Coronary artery (tissue), 2 donors: ENCODE results near the gene PHTF2.
"Not testable (repeated sequence)": the region's sequence is repeated elsewhere in the genome, so short reads cannot be mapped to it uniquely, and the experiment has no call there.

ENCODE experiments used
- DNase-seq: peaks from one replicate; pipeline ENCODE4 v3.0.0-alpha.2; 2017; ENCODE audit warnings: low spot score
- H3K27ac ChIP-seq, 2 donors: fragments of 200-600 bp; sonication (generic); one replicate each; pipeline ENCODE4 v1.5.1; 2016 to 2019
- H3K4me3 ChIP-seq: fragments of 200-600 bp; sonication (generic); 2 replicates; pipeline ENCODE4 v1.5.1; 2016; ENCODE audit warnings: mild to moderate bottlenecking, moderate library complexity
- TF ChIP-seq, protein P1 (sequence below): fragments of 200-600 bp; sonication (generic); IDR thresholded peaks from one replicate; pipeline ENCODE4 v1.5.1; 2019; ENCODE audit warnings: antibody characterized with exemption

PHTF2 gene

DNA sequence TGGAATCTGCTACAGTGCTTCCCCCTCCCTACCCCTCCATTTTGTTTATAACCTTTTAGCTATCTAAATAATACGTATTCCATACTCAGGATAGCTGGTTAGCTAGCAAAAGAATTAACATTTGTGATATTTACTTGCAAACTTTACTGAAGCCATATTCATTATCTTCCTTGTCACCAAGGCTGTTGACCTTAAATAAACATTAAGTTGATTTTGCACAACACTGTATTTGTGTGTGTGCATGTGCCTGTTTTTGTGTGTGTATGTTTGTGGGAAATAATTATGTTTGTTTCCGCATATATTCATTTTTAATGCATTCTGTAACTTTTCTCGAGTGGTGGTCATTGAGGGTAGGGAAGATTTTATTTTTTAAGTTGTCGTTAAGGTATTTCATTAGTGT is 16.2 kb upstream of the PHTF2 start:
- H3K4me3 ChIP-seq, result no peak overlapping the region
- DNase-seq, result no peak
- TF ChIP-seq, protein P1, sequence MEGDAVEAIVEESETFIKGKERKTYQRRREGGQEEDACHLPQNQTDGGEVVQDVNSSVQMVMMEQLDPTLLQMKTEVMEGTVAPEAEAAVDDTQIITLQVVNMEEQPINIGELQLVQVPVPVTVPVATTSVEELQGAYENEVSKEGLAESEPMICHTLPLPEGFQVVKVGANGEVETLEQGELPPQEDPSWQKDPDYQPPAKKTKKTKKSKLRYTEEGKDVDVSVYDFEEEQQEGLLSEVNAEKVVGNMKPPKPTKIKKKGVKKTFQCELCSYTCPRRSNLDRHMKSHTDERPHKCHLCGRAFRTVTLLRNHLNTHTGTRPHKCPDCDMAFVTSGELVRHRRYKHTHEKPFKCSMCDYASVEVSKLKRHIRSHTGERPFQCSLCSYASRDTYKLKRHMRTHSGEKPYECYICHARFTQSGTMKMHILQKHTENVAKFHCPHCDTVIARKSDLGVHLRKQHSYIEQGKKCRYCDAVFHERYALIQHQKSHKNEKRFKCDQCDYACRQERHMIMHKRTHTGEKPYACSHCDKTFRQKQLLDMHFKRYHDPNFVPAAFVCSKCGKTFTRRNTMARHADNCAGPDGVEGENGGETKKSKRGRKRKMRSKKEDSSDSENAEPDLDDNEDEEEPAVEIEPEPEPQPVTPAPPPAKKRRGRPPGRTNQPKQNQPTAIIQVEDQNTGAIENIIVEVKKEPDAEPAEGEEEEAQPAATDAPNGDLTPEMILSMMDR, result no peak
- H3K27ac ChIP-seq, result no peak overlapping the region

DNA sequence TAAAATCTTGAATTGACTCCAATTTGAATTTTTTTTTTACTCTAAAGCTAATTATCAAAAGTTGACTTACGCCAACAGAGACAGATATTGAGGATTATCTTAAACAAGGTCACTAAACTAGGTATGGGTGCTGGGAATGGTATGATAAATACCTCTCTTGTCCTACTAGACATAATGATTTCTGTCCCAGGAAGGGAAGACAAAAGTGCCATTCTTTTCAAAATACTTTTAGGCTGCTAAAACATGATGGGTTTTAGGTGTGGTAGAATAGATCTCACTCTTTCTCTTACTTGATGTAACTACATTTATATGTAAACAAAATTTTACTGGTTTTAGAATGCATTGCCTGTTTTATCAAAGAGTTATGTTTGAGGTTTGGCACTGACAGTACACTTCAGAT is 15.5 kb upstream of the PHTF2 start:
- no peak for DNase-seq
- no peak overlapping the region for H3K4me3 ChIP-seq
- H3K27ac ChIP-seq, result no peak overlapping the region
- TF ChIP-seq, protein P1, result no peak

DNA sequence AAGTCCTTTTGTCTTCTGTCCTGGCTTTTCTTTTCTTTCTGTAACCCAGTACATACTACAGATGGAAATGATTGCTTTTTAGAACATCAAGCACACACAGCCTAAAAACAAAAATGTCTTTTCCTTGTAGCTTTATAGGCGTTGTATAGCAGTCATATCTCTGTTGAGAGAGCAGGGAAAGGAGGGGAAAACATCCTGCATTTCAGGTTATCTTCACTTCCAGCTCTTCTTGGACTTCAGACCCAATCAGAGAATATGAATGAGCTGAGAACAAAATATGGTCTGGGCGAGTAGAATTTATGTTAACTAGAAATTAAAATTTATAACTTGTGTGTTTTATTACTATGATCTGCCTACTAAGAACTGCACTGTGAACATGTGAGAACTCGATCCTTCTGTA is 15.0 kb upstream of the PHTF2 start:
- H3K27ac ChIP-seq, result no peak overlapping the region
- no peak for DNase-seq
- TF ChIP-seq, protein P1, result no peak

GRCh38 chr7:77784426-77784825 is 14.1 kb upstream of the PHTF2 start:
- DNase-seq, H3K4me3 ChIP-seq, H3K27ac ChIP-seq: not testable (repeated sequence)

More for the DNA sequence above, 15.0 kb upstream of the PHTF2 start:
- H3K4me3 ChIP-seq, result no peak overlapping the region

DNA sequence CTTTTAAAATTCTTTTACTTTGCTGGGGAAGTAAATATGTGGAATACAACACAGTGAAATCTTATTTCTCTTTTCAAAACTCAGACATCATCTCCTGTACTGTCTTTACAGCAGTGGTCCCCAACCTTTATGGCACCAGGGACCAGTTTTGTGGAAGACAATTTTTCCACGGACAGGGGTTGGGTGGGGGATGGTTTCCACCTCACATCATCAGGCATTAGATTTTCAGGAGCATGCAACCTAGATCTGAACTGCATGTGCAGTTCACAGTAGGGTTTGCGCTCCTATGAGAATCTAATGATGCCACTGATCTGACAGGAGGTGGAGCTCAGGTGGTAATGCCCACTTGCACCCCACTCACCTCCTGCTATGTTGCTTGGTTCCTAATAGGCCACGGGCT is 12.6 kb upstream of the PHTF2 start:
- H3K4me3 ChIP-seq, result no peak overlapping the region
- DNase-seq, result no peak

DNA sequence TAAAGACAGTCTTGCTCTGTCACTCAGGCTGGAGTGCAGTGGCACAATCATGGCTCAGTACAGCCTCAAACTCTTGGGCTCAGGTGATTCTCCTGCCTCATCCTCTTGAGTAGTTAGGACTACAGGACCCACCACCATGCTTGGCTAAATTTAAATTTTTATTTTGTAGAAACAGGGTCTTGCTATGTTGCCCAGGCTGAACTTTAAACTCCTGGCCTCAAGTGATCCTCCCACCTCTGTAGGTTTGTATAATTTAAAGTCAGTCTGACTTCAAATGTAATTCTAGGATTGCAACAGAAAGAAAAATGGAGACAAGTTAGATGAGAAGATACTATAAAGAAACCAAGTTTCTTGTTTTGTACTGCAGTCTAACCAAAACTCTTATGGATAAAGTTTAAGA is 11.8 kb upstream of the PHTF2 start:
- TF ChIP-seq, protein P1, result no peak
- Histone ChIP-seq H3K4me3 (no peak overlapping the region), H3K27ac (no peak overlapping the region)
- no peak for DNase-seq

More for the DNA sequence above, 12.6 kb upstream of the PHTF2 start:
- TF ChIP-seq, protein P1, result no peak
- no peak overlapping the region for H3K27ac ChIP-seq

- no peak for DNase-seq
- no peak overlapping the region for H3K4me3 ChIP-seq
- no peak overlapping the region for H3K27ac ChIP-seq
- TF ChIP-seq, protein P1, result no peak
Observed at GRCh38 chr7:77788327-77788902, 10.2 kb upstream of the PHTF2 start.
